KMS-11 (cell line): Measurements from ENCODE around the gene IGF2R.

Experiments
- H2AFZ ChIP-seq: fragments of 200-600 bp; sonication (generic); 2 replicates; pipeline ENCODE4 v1.6.1; 2016; ENCODE audit warnings: antibody characterized with exemption, mixed run types, low read depth
- H3K27ac ChIP-seq: fragments of 200-600 bp; sonication (generic); 2 replicates; pipeline ENCODE4 v1.6.1; 2016; ENCODE audit warnings: mild to moderate bottlenecking, mixed run types
- H3K27me3 ChIP-seq: fragments of 200-600 bp; sonication (generic); 2 replicates; pipeline ENCODE4 v1.6.1; 2017; ENCODE audit warnings: mild to moderate bottlenecking, low read depth, mixed run types, moderate library complexity; ENCODE audit not compliant: insufficient read depth
- H3K36me3 ChIP-seq: fragments of 200-600 bp; sonication (generic); 2 replicates; pipeline ENCODE4 v1.6.1; 2017; ENCODE audit warnings: mild to moderate bottlenecking, mixed run types; ENCODE audit not compliant: insufficient read depth
- H3K4me1 ChIP-seq: fragments of 200-600 bp; sonication (generic); 2 replicates; pipeline ENCODE4 v1.6.1; 2016; ENCODE audit warnings: mild to moderate bottlenecking, low read depth, mixed run types; ENCODE audit not compliant: poor library complexity, severe bottlenecking
- H3K4me2 ChIP-seq: fragments of 200-600 bp; sonication (generic); 2 replicates; pipeline ENCODE4 v1.7.0; 2016; ENCODE audit warnings: mild to moderate bottlenecking, mixed run types
- H3K4me3 ChIP-seq: fragments of 200-600 bp; sonication (generic); IDR thresholded peaks from 2 replicates; pipeline ENCODE4 v1.6.1; 2017; ENCODE audit warnings: low read depth, low read length, mixed read lengths; ENCODE audit not compliant: insufficient read depth
- H3K79me2 ChIP-seq: fragments of 200-600 bp; sonication (generic); 2 replicates; pipeline ENCODE4 v1.6.1; 2016; ENCODE audit warnings: low read depth, mixed run types; ENCODE audit not compliant: insufficient read depth
- H3K9ac ChIP-seq: fragments of 200-600 bp; sonication (generic); 2 replicates; pipeline ENCODE4 v1.6.1; 2016; ENCODE audit warnings: mild to moderate bottlenecking, mixed run types
- H4K20me1 ChIP-seq: fragments of 200-600 bp; sonication (generic); 2 replicates; pipeline ENCODE4 v1.6.1; 2016; ENCODE audit warnings: mild to moderate bottlenecking, mixed run types; ENCODE audit not compliant: insufficient read depth
- TF ChIP-seq, protein P1 (sequence below): fragments of 200-600 bp; sonication (generic); conservative IDR thresholded peaks from 2 replicates; pipeline ENCODE4 v1.6.1; 2017; ENCODE audit warnings: low read depth, mild to moderate bottlenecking, antibody characterized with exemption, low read length, moderate library complexity, mixed read lengths

The IGF2R gene

DNA sequence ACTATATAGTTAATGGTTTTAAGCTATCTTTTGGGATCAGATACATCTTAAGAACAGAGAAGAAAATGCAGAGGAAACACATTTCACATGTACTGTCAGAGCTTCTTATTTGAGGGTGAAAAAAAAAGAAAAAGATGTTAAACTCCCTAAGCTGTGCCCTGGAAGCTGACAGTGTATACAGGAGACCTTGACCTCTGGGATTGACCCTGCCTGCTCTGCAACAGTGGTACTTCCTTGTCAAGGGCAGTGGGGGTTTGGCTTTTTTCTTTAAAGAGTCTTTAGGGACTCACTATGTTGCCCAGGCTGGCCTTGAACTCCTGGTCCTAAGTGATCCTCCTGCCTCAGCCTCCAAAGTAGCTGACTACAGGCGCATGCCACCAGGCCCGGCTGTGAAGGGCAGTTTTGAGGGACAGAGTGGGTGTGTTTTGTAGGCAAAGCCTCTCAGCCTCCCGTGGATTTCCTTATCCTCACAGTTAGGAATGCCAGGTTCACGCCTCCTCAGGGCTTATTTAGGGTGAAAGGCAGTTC is 92.1 kb downstream of the IGF2R start:
- H3K36me3 ChIP-seq: peaks cover 12% of the 10 kb centered on the region; the same call in 1 of the 2 replicates

DNA sequence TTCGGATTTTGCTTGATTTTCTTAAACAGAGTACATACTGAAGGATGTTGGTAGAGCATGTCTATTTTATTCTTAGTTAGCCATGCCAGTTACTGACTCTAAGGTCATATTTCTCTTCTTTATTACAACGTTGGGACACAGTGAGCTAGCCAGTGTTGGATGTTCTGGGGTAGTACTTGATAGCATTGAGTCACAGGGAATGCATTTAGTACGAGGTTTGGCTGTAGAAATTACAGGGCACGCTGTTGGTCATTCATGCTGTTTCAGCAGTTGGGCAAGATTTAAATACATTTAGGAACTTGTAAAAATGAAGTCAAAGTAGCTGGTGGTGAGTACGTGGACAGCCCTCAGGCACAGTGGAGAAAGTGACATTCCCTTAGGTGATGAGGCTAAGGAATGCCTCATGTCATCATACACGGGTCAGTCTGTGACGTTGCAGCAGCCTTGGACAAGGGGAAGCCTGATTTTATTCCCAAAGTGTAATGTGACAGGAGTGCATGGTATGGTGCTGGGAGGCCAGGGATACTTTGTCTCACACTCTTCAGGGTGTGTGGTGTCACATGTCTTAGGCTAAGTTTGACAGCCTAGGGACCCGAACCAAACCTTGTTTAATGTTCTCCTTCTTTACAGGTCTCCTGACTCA is 95.0 kb downstream of the IGF2R start:
- peaks cover 12% of the 10 kb centered on the region; the same call in 1 of the 2 replicates for H3K36me3 ChIP-seq
- no peak overlapping the region for H3K27ac ChIP-seq
- H3K4me2 ChIP-seq: no peak overlapping the region
- TF ChIP-seq, protein P1, sequence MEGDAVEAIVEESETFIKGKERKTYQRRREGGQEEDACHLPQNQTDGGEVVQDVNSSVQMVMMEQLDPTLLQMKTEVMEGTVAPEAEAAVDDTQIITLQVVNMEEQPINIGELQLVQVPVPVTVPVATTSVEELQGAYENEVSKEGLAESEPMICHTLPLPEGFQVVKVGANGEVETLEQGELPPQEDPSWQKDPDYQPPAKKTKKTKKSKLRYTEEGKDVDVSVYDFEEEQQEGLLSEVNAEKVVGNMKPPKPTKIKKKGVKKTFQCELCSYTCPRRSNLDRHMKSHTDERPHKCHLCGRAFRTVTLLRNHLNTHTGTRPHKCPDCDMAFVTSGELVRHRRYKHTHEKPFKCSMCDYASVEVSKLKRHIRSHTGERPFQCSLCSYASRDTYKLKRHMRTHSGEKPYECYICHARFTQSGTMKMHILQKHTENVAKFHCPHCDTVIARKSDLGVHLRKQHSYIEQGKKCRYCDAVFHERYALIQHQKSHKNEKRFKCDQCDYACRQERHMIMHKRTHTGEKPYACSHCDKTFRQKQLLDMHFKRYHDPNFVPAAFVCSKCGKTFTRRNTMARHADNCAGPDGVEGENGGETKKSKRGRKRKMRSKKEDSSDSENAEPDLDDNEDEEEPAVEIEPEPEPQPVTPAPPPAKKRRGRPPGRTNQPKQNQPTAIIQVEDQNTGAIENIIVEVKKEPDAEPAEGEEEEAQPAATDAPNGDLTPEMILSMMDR: no peak
- H3K4me1 ChIP-seq: peaks cover 28% of the 10 kb centered on the region
- no peaks in the 10 kb centered on the region for H3K27me3 ChIP-seq
- H2AFZ ChIP-seq: no peak overlapping the region
- H3K9ac ChIP-seq: no peak overlapping the region
- no peaks in the 10 kb centered on the region for H3K79me2 ChIP-seq
- no peak overlapping the region for H3K4me3 ChIP-seq
- H4K20me1 ChIP-seq: no peaks in the 10 kb centered on the region

More for the DNA sequence above, 92.1 kb downstream of the IGF2R start:
- Histone ChIP-seq H4K20me1 (no peaks in the 10 kb centered on the region), H2AFZ (no peak overlapping the region), H3K4me3 (no peak overlapping the region), H3K27me3 (no peaks in the 10 kb centered on the region), H3K4me1 (peaks cover under 1% of the 10 kb centered on the region), H3K79me2 (no peaks in the 10 kb centered on the region), H3K9ac (no peak overlapping the region), H3K4me2 (no peak overlapping the region), H3K27ac (no peak overlapping the region)
- TF ChIP-seq, protein P1: no peak

DNA sequence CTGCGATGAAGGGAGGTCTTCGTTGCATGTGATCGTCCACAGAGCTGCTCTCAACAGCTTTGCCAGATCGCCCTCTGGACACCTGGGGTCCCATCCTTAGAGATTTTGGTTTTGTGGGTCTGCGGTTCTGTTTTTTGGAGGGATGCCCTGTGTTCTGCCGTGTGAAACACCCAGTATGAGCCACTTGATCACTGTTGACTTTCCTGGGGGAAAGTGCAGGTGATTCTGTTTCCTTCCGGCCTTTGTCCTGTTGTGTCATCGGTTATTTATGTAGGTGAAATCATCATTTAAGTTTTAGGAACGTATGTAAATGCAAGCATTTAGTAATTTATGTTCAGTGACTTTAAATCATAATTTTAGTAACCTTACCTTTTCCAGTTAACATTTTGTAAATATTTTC is 96.3 kb downstream of the IGF2R start:
- no peak overlapping the region for H3K9ac ChIP-seq
- H3K4me3 ChIP-seq: no peak overlapping the region
- H2AFZ ChIP-seq: no peak overlapping the region
- H3K4me1 ChIP-seq: peaks cover 41% of the 10 kb centered on the region
- H3K79me2 ChIP-seq: no peaks in the 10 kb centered on the region
- H3K27ac ChIP-seq: no peak overlapping the region
- TF ChIP-seq, protein P1: no peak
- H3K27me3 ChIP-seq: no peaks in the 10 kb centered on the region
- H4K20me1 ChIP-seq: no peaks in the 10 kb centered on the region
- peaks cover 6% of the 10 kb centered on the region; the same call in 1 of the 2 replicates for H3K36me3 ChIP-seq
- H3K4me2 ChIP-seq: no peak overlapping the region

GRCh38 chr6:160067564-160067963 is 98.7 kb downstream of the IGF2R start:
- H3K4me1 ChIP-seq: peaks cover 48% of the 10 kb centered on the region
- no peaks in the 10 kb centered on the region for H3K27me3 ChIP-seq
- no peak overlapping the region for H3K4me3 ChIP-seq
- H3K79me2 ChIP-seq: no peaks in the 10 kb centered on the region
- TF ChIP-seq, protein P1: no peak
- H3K36me3 ChIP-seq: peaks cover 9% of the 10 kb centered on the region; the same call in 1 of the 2 replicates
- H3K4me2 ChIP-seq: peak overlapping the region; percentile 76; the same call in 1 of the 2 replicates
- H3K27ac ChIP-seq: no peak overlapping the region
- no peaks in the 10 kb centered on the region for H4K20me1 ChIP-seq
- no peak overlapping the region for H2AFZ ChIP-seq
- H3K9ac ChIP-seq: no peak overlapping the region
